H1 (cell line): ENCODE data around the gene ZNF560. TPM values are rescaled to one million over a fixed set of nuclear protein-coding genes. Genes with fewer than 3 reads are reported as not detected.

Experiments
- CTCF ChIA-PET: fragments of 300-600 bp; sonication (Branson Sonifier 250); formaldehyde crosslinking; loops from one replicate; lab custom pipeline; 2021; ENCODE audit not compliant: partially characterized antibody; lab: Charles Lee
- POLR2A ChIA-PET: fragments of 300-600 bp; sonication (Branson Sonifier 250); formaldehyde crosslinking; loops from one replicate; lab custom pipeline; 2021; ENCODE audit warnings: inconsistent platforms; ENCODE audit not compliant: partially characterized antibody; lab: Charles Lee
- DNase-seq, 2 experiments: peaks; one replicate each; pipeline versions ENCODE4 v3.0.0 to v3.0.0-alpha.2; 2010 to 2022; ENCODE audit warnings: low spot score in 2 of 2, low read depth in 1 of 2, mixed read lengths in 1 of 2
- FAIRE-seq: peaks from 2 replicates; lab custom pipeline; 2011; peaks lifted over from hg19 to GRCh38; lab: Jason Lieb, UNC
- H2AFZ ChIP-seq: 2 replicates; pipeline ENCODE4 v1.8.1; 2012; ENCODE audit warnings: low read length, inconsistent platforms
- H2AK5ac ChIP-seq: 2 replicates; pipeline ENCODE4 v1.6.1; 2013; ENCODE audit warnings: low read depth, low read length
- H2BK120ac ChIP-seq: replicated peaks from 2 replicates; pipeline ENCODE3; 2013; ENCODE audit warnings: low read depth, low read length, inconsistent platforms
- H2BK12ac ChIP-seq: 2 replicates; pipeline ENCODE4 v1.6.1; 2013; ENCODE audit warnings: low read depth, low read length
- H2BK15ac ChIP-seq: 2 replicates; pipeline ENCODE4 v1.6.1; 2013; ENCODE audit warnings: low read length
- H2BK20ac ChIP-seq: 2 replicates; pipeline ENCODE4 v1.6.1; 2013; ENCODE audit warnings: low read length
- H2BK5ac ChIP-seq: 2 replicates; pipeline ENCODE4 v1.6.1; 2013; ENCODE audit warnings: low read depth, low read length
- H3K14ac ChIP-seq: 2 replicates; pipeline ENCODE4 v1.6.1; 2013; ENCODE audit warnings: inconsistent platforms; ENCODE audit not compliant: insufficient read length
- H3K18ac ChIP-seq: 2 replicates; pipeline ENCODE4 v1.6.1; 2013; ENCODE audit warnings: low read length; ENCODE audit errors: extremely low read depth
- H3K23ac ChIP-seq: 2 replicates; pipeline ENCODE4 v1.6.1; 2013; ENCODE audit warnings: inconsistent platforms; ENCODE audit not compliant: insufficient read length
- H3K23me2 ChIP-seq: 2 replicates; pipeline ENCODE4 v1.6.1; 2013; ENCODE audit warnings: low read depth, low read length
- H3K27ac ChIP-seq: 2 replicates; pipeline ENCODE4 v1.6.1; 2011; ENCODE audit warnings: low read depth, low read length, inconsistent platforms
- H3K27me3 ChIP-seq, 4 experiments: replicated peaks in 1 of 4; 1 replicate in 1 of 4; 2 replicates in 3 of 4; pipeline versions ENCODE4 v1.6.1 to v1.8.1; 2011 to 2013; ENCODE audit warnings: low read length in 3 of 4, mild to moderate bottlenecking in 3 of 4, inconsistent platforms in 2 of 4, mixed read lengths in 2 of 4, moderate library complexity in 1 of 4; ENCODE audit not compliant: control insufficient read depth in 3 of 4, insufficient read depth in 3 of 4; ENCODE audit errors: extremely low read depth in 1 of 4
- H3K36me3 ChIP-seq, 4 experiments: 2 replicates each; pipeline versions ENCODE4 v1.6.1 to v1.8.1; 2011 to 2013; ENCODE audit warnings: mild to moderate bottlenecking in 4 of 4, low read length in 3 of 4, moderate library complexity in 2 of 4, control low read depth in 1 of 4, inconsistent platforms in 1 of 4; ENCODE audit not compliant: insufficient read depth in 4 of 4, control insufficient read depth in 2 of 4
- H3K4ac ChIP-seq: replicated peaks from 2 replicates; pipeline ENCODE3; 2013; ENCODE audit warnings: low read length, low read depth, mixed read lengths, inconsistent platforms; ENCODE audit not compliant: insufficient read length
- H3K4me1 ChIP-seq, 4 experiments: replicated peaks in 1 of 4; 1 replicate in 1 of 4; 2 replicates in 3 of 4; pipeline versions ENCODE4 v1.6.1 to v1.8.1; 2011 to 2013; ENCODE audit warnings: low read length in 3 of 4, inconsistent platforms in 2 of 4, mixed read lengths in 1 of 4; ENCODE audit not compliant: insufficient read depth in 4 of 4, control insufficient read depth in 3 of 4
- H3K4me2 ChIP-seq, 2 experiments: 2 replicates each; pipeline versions ENCODE4 v1.6.1 to v1.8.1; 2011 to 2013; ENCODE audit warnings: low read depth in 2 of 2, low read length in 2 of 2, control low read depth in 1 of 2, inconsistent platforms in 1 of 2, mild to moderate bottlenecking in 1 of 2; ENCODE audit not compliant: insufficient read depth in 1 of 2
- H3K4me3 ChIP-seq, 4 experiments: fragments of 200-600, 300-600 bp in 1 of 4; sonication (generic), shearing (Covaris generic), sonication (Bioruptor Twin) in 1 of 4; 2 replicates each; pipeline versions ENCODE4 v1.5.1 to v1.8.1; 2011 to 2016; ENCODE audit warnings: low read length in 4 of 4, low read depth in 3 of 4, control low read depth in 2 of 4, inconsistent platforms in 2 of 4, mild to moderate bottlenecking in 2 of 4, mixed read lengths in 1 of 4, moderate library complexity in 1 of 4; ENCODE audit not compliant: insufficient read depth in 2 of 4; ENCODE audit errors: extremely low read depth in 1 of 4
- H3K56ac ChIP-seq: replicated peaks from 2 replicates; pipeline ENCODE3; 2013; ENCODE audit warnings: low read depth, mild to moderate bottlenecking, mixed read lengths, low read length, inconsistent platforms; ENCODE audit not compliant: insufficient read length
- H3K79me1 ChIP-seq: 2 replicates; pipeline ENCODE4 v1.6.1; 2013; ENCODE audit warnings: low read depth, low read length, control low read depth
- H3K79me2 ChIP-seq, 2 experiments: 2 replicates each; pipeline versions ENCODE4 v1.6.1 to v1.8.1; 2012 to 2013; ENCODE audit warnings: low read length in 2 of 2, mild to moderate bottlenecking in 2 of 2, inconsistent platforms in 1 of 2; ENCODE audit not compliant: insufficient read depth in 2 of 2, control insufficient read depth in 1 of 2
- H3K9ac ChIP-seq, 4 experiments: replicated peaks in 1 of 4; 1 replicate in 1 of 4; 2 replicates in 3 of 4; pipeline versions ENCODE4 v1.6.1 to v1.8.1; 2011 to 2013; ENCODE audit warnings: low read depth in 3 of 4, low read length in 3 of 4, control low read depth in 2 of 4, mild to moderate bottlenecking in 2 of 4, moderate library complexity in 2 of 4, inconsistent platforms in 1 of 4; ENCODE audit errors: extremely low read depth in 1 of 4
- H3K9me3 ChIP-seq, 2 experiments: 2 replicates each; pipeline versions ENCODE4 v1.6.1 to v1.8.1; 2012 to 2013; ENCODE audit warnings: mild to moderate bottlenecking in 2 of 2, moderate library complexity in 2 of 2, control low read depth in 1 of 2, inconsistent platforms in 1 of 2, low read depth in 1 of 2, low read length in 1 of 2, mixed read lengths in 1 of 2; ENCODE audit not compliant: insufficient read depth in 2 of 2
- H4K20me1 ChIP-seq, 2 experiments: replicated peaks in 1 of 2; 2 replicates each; pipeline versions ENCODE3 to v1.8.1; 2011 to 2013; ENCODE audit warnings: inconsistent platforms in 2 of 2, low read length in 2 of 2, mild to moderate bottlenecking in 1 of 2; ENCODE audit not compliant: insufficient read depth in 2 of 2, control insufficient read depth in 1 of 2
- H4K5ac ChIP-seq: 2 replicates; pipeline ENCODE4 v1.6.1; 2013; ENCODE audit warnings: low read length, low read depth, mixed read lengths, inconsistent platforms; ENCODE audit not compliant: insufficient read length
- H4K8ac ChIP-seq: 2 replicates; pipeline ENCODE4 v1.8.0; 2013; ENCODE audit warnings: mild to moderate bottlenecking, moderate library complexity, low read length, inconsistent platforms; ENCODE audit not compliant: insufficient read depth; ENCODE audit errors: extremely low read depth
- H4K91ac ChIP-seq: replicated peaks from 2 replicates; pipeline ENCODE3; 2013; ENCODE audit warnings: low read length, mixed read lengths, inconsistent platforms; ENCODE audit not compliant: insufficient read length
- POLR2AphosphoS5 ChIP-seq: IDR thresholded peaks from 2 replicates; pipeline ENCODE4 v1.6.1; 2011; ENCODE audit warnings: low read depth, low read length
- WGBS, 2 experiments: shearing (Covaris generic) in 1 of 2; methylation state at CpG; one replicate each; pipeline versions ENCODE4 v1.1.6 to v1.1.7; 2013 to 2015; ENCODE audit warnings: low lambda C conversion rate in 2 of 2, mixed read lengths in 2 of 2, inconsistent platforms in 1 of 2, low coverage in 1 of 2, missing lambda C conversion rate in 1 of 2; ENCODE audit not compliant: insufficient replicate concordance in 2 of 2, insufficient coverage in 1 of 2, insufficient read length in 1 of 2; ENCODE audit errors: extremely low coverage in 1 of 2, missing lambda C conversion rate in 1 of 2; 5-methylcytosine and 5-hydroxymethylcytosine counted together
- polyA plus RNA-seq, 7 experiments: library from polyadenylated mRNA; depleted of rRNA in 3 of 7; stranded (reverse) in 5 of 7; unstranded in 2 of 7; fragments of >200 nt in 5 of 7; fragments of 200-250 nt in 2 of 7; gene quantifications; 1 replicate in 5 of 7; 2 replicates in 1 of 7; 4 replicates in 1 of 7; pipeline versions ENCODE4 v1.2.1 to v1.2.3, GENCODE V29; 2011 to 2013; ENCODE audit warnings: missing spikeins in 2 of 7, mixed read lengths in 2 of 7
- total RNA-seq: library from RNA; stranded (reverse); fragmentation: NEBNext Ultra II Directional; extraction: Animal tissue kit (Norgen Biotek cat#: 25700); gene quantifications from 2 replicates; pipeline ENCODE4 v1.2.1, GENCODE V29; 2021

Gene ZNF560
- total and polyA plus RNA-seq, 2 of the 8 experiments (the other 6 are each of a cell fraction or from before 2014, with no cell fraction given) = 0.02 TPM; not detected in 1

GRCh38 chr19:9436358-9436757 lies 62.1 kb downstream of the ZNF560 start:
- no peak overlapping the region for H3K27ac ChIP-seq
- H3K4me2 ChIP-seq = peak overlapping the region; percentile 64 to 78; a peak in 3 of 4 replicates
- no peaks in the 10 kb centered on the region; a peak in 2 of 7 replicates for H3K4me1 ChIP-seq
- POLR2A ChIA-PET = interaction anchor here (1.0 to 1.7 kb wide), 4 partner anchors 116 to 295 kb away, joined by 3 to 6 read pairs (median 4); no protein-coding TSS in a partner anchor
- H4K20me1 ChIP-seq = peaks cover 0 to 3% of the 10 kb centered on the region in 2 experiments
- no peak overlapping the region for H2BK20ac ChIP-seq
- 88% methylated on average over 4 of the region's 4 CpGs; no CpG with 5 or more reads in 1 of the 2 experiments for WGBS, 2 experiments
- no peak overlapping the region for H3K23ac ChIP-seq
- FAIRE-seq (no peak), DNase-seq (no peak)
- no peak overlapping the region for H2BK120ac ChIP-seq
- H3K79me2 ChIP-seq = peaks cover 0 to 20% of the 10 kb centered on the region in 2 experiments; a peak in 2 of 4 replicates
- H2BK12ac ChIP-seq = no peak overlapping the region
- H3K4me3 ChIP-seq = peak overlapping the region in 2 of 4 experiments; percentile 79 to 88; a peak in 2 of 8 replicates
- H3K36me3 ChIP-seq = peaks cover 0 to 2% (median 0%) of the 10 kb centered on the region in 4 experiments; a peak in 1 of 8 replicates
- H3K23me2 ChIP-seq = peaks cover 10% of the 10 kb centered on the region; the same call in 1 of the 2 replicates
- no peak overlapping the region for H3K9ac ChIP-seq
- peaks cover 3 to 8% of the 10 kb centered on the region in 2 experiments; a peak in 2 of 4 replicates for H3K9me3 ChIP-seq
- peak overlapping the region; percentile 68; the same call in 1 of the 2 replicates for H4K8ac ChIP-seq
- no peak overlapping the region for H2BK5ac ChIP-seq
- H3K56ac ChIP-seq = no peak overlapping the region
- H4K91ac ChIP-seq = no peak overlapping the region
- H2AK5ac ChIP-seq = no peak overlapping the region
- TF ChIP-seq POLR2AphosphoS5 = no peak
- no peak overlapping the region for H2BK15ac ChIP-seq
- no peak overlapping the region for H3K4ac ChIP-seq
- CTCF ChIA-PET = interaction anchor here (2.0 kb wide), 1 partner anchor 12 kb away, joined by 5 read pairs; no protein-coding TSS in a partner anchor
- H2AFZ ChIP-seq = no peak overlapping the region
- H3K27me3 ChIP-seq = no peaks in the 10 kb centered on the region
- no peak overlapping the region for H4K5ac ChIP-seq
- H3K18ac ChIP-seq = no peak overlapping the region
- H3K14ac ChIP-seq = no peak overlapping the region
- no peaks in the 10 kb centered on the region for H3K79me1 ChIP-seq
